CD14-positive monocyte (primary cell): ENCODE results near the gene CYB561D1. TPM values are rescaled to one million over a fixed set of nuclear protein-coding genes. Genes with fewer than 3 reads are reported as not detected.
"Not testable (repeated sequence)": the region's sequence is repeated elsewhere in the genome, so short reads cannot be mapped to it uniquely, and the experiment has no call there.

Experiments
- DNase-seq, 3 donors: peaks; one replicate each; pipeline ENCODE4 v3.0.0-alpha.2; 2011 to 2022
- H2AFZ ChIP-seq: 2 replicates; pipeline ENCODE4 v1.6.0; 2012; ENCODE audit warnings: mild to moderate bottlenecking, low read depth, low read length, inconsistent platforms; ENCODE audit not compliant: insufficient read depth, poor library complexity, severe bottlenecking
- H3K27ac ChIP-seq, 2 donors: 1 replicate in 1 of 2; 2 replicates in 1 of 2; pipeline ENCODE4 v1.5.1; 2012 to 2013; ENCODE audit warnings: low read length in 2 of 2, control low read depth in 1 of 2, inconsistent platforms in 1 of 2, low read depth in 1 of 2, mild to moderate bottlenecking in 1 of 2
- H3K27me3 ChIP-seq, 2 donors: one replicate each; pipeline versions ENCODE4 v1.6.0 to v1.6.1; 2011 to 2013; ENCODE audit warnings: low read length in 2 of 2; ENCODE audit not compliant: control insufficient read depth in 2 of 2, insufficient read depth in 2 of 2
- H3K36me3 ChIP-seq, 2 donors: replicated peaks in 1 of 2; 1 replicate in 1 of 2; 2 replicates in 1 of 2; pipeline versions ENCODE4 v1.5.1 to v1.6.1; 2012 to 2013; ENCODE audit warnings: low read length in 2 of 2, control low read depth in 1 of 2, inconsistent platforms in 1 of 2, mild to moderate bottlenecking in 1 of 2; ENCODE audit not compliant: insufficient read depth in 2 of 2, control insufficient read depth in 1 of 2
- H3K4me1 ChIP-seq, 2 donors: 1 replicate in 1 of 2; 2 replicates in 1 of 2; pipeline versions ENCODE4 v1.5.1 to v1.6.1; 2012 to 2013; ENCODE audit warnings: low read length in 2 of 2, control low read depth in 1 of 2, inconsistent platforms in 1 of 2, mild to moderate bottlenecking in 1 of 2, moderate library complexity in 1 of 2; ENCODE audit not compliant: insufficient read depth in 2 of 2, control insufficient read depth in 1 of 2
- H3K4me2 ChIP-seq: replicated peaks from 2 replicates; pipeline ENCODE3; 2012; ENCODE audit warnings: low read length, moderate library complexity, mild to moderate bottlenecking; ENCODE audit not compliant: poor library complexity, severe bottlenecking; ENCODE audit errors: extremely low read depth
- H3K4me3 ChIP-seq, 3 experiments: fragments of 200-600 bp in 1 of 3; sonication (generic) in 1 of 3; replicated peaks in 1 of 3; 1 replicate in 2 of 3; 2 replicates in 1 of 3; pipeline ENCODE4 v1.5.1; 2011 to 2013; ENCODE audit warnings: low read length in 3 of 3, mild to moderate bottlenecking in 3 of 3, control low read depth in 2 of 3, low read depth in 2 of 3, inconsistent platforms in 1 of 3, moderate library complexity in 1 of 3
- H3K79me2 ChIP-seq: 2 replicates; pipeline ENCODE4 v1.6.0; 2012; ENCODE audit warnings: mild to moderate bottlenecking, control low read depth, inconsistent platforms, low read length, moderate library complexity; ENCODE audit not compliant: insufficient read depth
- H3K9ac ChIP-seq: 2 replicates; pipeline ENCODE4 v1.6.0; 2017; ENCODE audit warnings: low read length, mild to moderate bottlenecking; ENCODE audit not compliant: insufficient read depth, poor library complexity, severe bottlenecking
- H3K9me3 ChIP-seq, 2 donors: replicated peaks in 1 of 2; 1 replicate in 1 of 2; 2 replicates in 1 of 2; pipeline versions ENCODE4 v1.5.1 to v1.6.1; 2012 to 2013; ENCODE audit warnings: low read length in 2 of 2, control low read depth in 1 of 2; ENCODE audit not compliant: control insufficient read depth in 1 of 2, insufficient read depth in 1 of 2
- H4K20me1 ChIP-seq: 2 replicates; pipeline ENCODE4 v1.6.0; 2012; ENCODE audit warnings: mild to moderate bottlenecking, low read length, control low read depth, moderate library complexity; ENCODE audit not compliant: insufficient read depth
- H3K27ac Mint-ChIP-seq, 7 donors: one replicate each; pipeline ENCODE4 v1.8.0; 2020; ENCODE audit warnings: mild to moderate bottlenecking in 7 of 7, mixed read lengths in 7 of 7, moderate library complexity in 6 of 7, inconsistent platforms in 2 of 7
- H3K27me3 Mint-ChIP-seq, 3 donors: one replicate each; pipeline ENCODE4 v1.8.0; 2021 to 2022; ENCODE audit warnings: low read depth in 3 of 3, mild to moderate bottlenecking in 3 of 3, mixed read lengths in 3 of 3, moderate library complexity in 3 of 3, inconsistent platforms in 1 of 3
- H3K36me3 Mint-ChIP-seq, 2 donors: one replicate each; pipeline ENCODE4 v1.8.0; 2020; ENCODE audit warnings: mixed read lengths in 2 of 2, inconsistent platforms in 1 of 2, mild to moderate bottlenecking in 1 of 2
- H3K4me1 Mint-ChIP-seq: one replicate; pipeline ENCODE4 v1.8.0; 2020; ENCODE audit warnings: mild to moderate bottlenecking, mixed read lengths
- H3K4me3 Mint-ChIP-seq, 2 donors: one replicate each; pipeline ENCODE4 v1.8.0; 2020; ENCODE audit warnings: mild to moderate bottlenecking in 2 of 2, mixed read lengths in 2 of 2, moderate library complexity in 1 of 2
- H3K9me3 Mint-ChIP-seq, 7 donors: one replicate each; pipeline ENCODE4 v1.8.0; 2020 to 2022; ENCODE audit warnings: mixed read lengths in 7 of 7, mild to moderate bottlenecking in 6 of 7, moderate library complexity in 6 of 7, inconsistent platforms in 2 of 7
- CTCF ChIP-seq: fragments of 200-600 bp; IDR thresholded peaks from one replicate; pipeline ENCODE4 v1.8.0; 2022; ENCODE audit warnings: antibody characterized with exemption, mild to moderate bottlenecking
- WGBS: methylation state at CpG from one replicate; pipeline ENCODE4 v1.1.5; 2013; ENCODE audit warnings: missing lambda C conversion rate; ENCODE audit not compliant: insufficient coverage; 5-methylcytosine and 5-hydroxymethylcytosine counted together
- intact Hi-C, 2 donors: fragments of 100-400 bp; cut with micrococcal nuclease; formaldehyde crosslinking; loops; one replicate each; pipeline versions ENCODE4 v1.15.0 to v1.15.1; 2023
- polyA minus RNA-seq: library from RNA; depleted of rRNA, polyadenylated mRNA; stranded (reverse); fragments of >200 nt; gene quantifications from 2 replicates; pipeline ENCODE4 v1.2.3, GENCODE V29; 2012
- polyA plus RNA-seq, 3 donors: library from polyadenylated mRNA; depleted of rRNA in 1 of 3; unstranded in 2 of 3; stranded (reverse) in 1 of 3; fragments of 300-500 nt in 2 of 3; fragments of >200 nt in 1 of 3; fragmentation: Illumina TruSeq in 2 of 3; gene quantifications; 1 replicate in 2 of 3; 2 replicates in 1 of 3; pipeline ENCODE4 v1.2.3, GENCODE V29; 2012 to 2021
- total RNA-seq, 12 experiments: library from RNA in 1 of 12; stranded (reverse) in 1 of 12; fragments of 120-200 nt in 1 of 12; gene quantifications; one replicate each; pipeline ENCODE4 v1.2.4 and lab custom pipeline; 2013 to 2026; ENCODE audit warnings: mixed read lengths in 6 of 12, inconsistent platforms in 1 of 12

Gene CYB561D1
- 3.5 TPM for total RNA-seq (2013)
- polyA plus RNA-seq, result 10 to 100 TPM in 1 of 3 donors, 1 to 10 TPM in 2; 1.4 to 13.2 (median 4.2) TPM
- polyA minus RNA-seq, result 3.0 and 3.9 TPM in 2 replicates
- total RNA-seq (lab: John Stamatoyannopoulos, UW), result 3.0 to 10.2 (median 7.2) reads per million in 11 experiments

GRCh38 chr1:109493805-109494539 lies at the start of gene CYB561D1:
TSS of gene CYB561D1 (plus strand) at chr1:109494094. CDS start at chr1:109494140, 46 bp downstream.
- H3K4me1 Mint-ChIP-seq, result peaks cover 23% of the 10 kb centered on the region
- peak; percentile 80 to 84 (median 80) for DNase-seq
- H3K4me3 ChIP-seq, result peak within 1 kb of the TSS; percentile 89 to 100 (median 97)
- no peaks in the 10 kb centered on the region for H3K9me3 ChIP-seq
- TF ChIP-seq CTCF, result peak; percentile 88
- peaks cover 0 to 4% (median 0%) of the 10 kb centered on the region in 3 donors for H3K27me3 Mint-ChIP-seq
- H4K20me1 ChIP-seq, result peaks cover 44% of the 10 kb centered on the region
- 0% methylated on average over 41 of the region's 44 CpGs for WGBS
- H3K79me2 ChIP-seq, result peaks cover 46% of the 10 kb centered on the region
- peaks cover 30 to 39% of the 10 kb centered on the region in 2 donors for H3K36me3 Mint-ChIP-seq
- H3K4me3 Mint-ChIP-seq, result peak within 1 kb of the TSS; percentile 94 to 96
- peak within 1 kb of the TSS; percentile 79 to 93 (median 89) for H3K27ac Mint-ChIP-seq
- H3K4me2 ChIP-seq, result peak within 1 kb of the TSS; percentile 77
- peak within 1 kb of the TSS in 1 of 2 donors; percentile 78 for H3K27ac ChIP-seq
- H3K27me3 ChIP-seq, result no peaks in the 10 kb centered on the region
- H3K4me1 ChIP-seq, result peaks cover 12 to 19% of the 10 kb centered on the region in 2 donors
- H3K36me3 ChIP-seq, result peaks cover 31 to 40% of the 10 kb centered on the region in 2 donors
- intact Hi-C loops, result loop anchor here in 1 of 2 donors (2.0 kb wide), 1 partner anchor 39 kb away; no protein-coding TSS in a partner anchor
- H3K9me3 Mint-ChIP-seq, result no peaks in the 10 kb centered on the region
- peak within 1 kb of the TSS; percentile 89 for H2AFZ ChIP-seq
- H3K9ac ChIP-seq, result peak within 1 kb of the TSS; percentile 74

GRCh38 chr1:109444346-109444745 lies 49.5 kb upstream of the CYB561D1 start:
- WGBS, result no CpG with 5 or more reads among the region's 1 CpG
- H3K27ac ChIP-seq, result no peak overlapping the region
- peaks cover 0 to 4% (median 0%) of the 10 kb centered on the region in 7 donors for H3K9me3 Mint-ChIP-seq
- TF ChIP-seq CTCF, result no peak
- H3K4me1 ChIP-seq, result no peaks in the 10 kb centered on the region
- H3K36me3 Mint-ChIP-seq, result no peaks in the 10 kb centered on the region
- DNase-seq, result peak in 1 of 3 donors; percentile 15
- no peak overlapping the region for H3K9ac ChIP-seq
- H3K79me2 ChIP-seq, result no peaks in the 10 kb centered on the region
- intact Hi-C loops, result loop anchor here in 1 of 2 donors (5.0 kb wide), 1 partner anchor 338 kb away; no protein-coding TSS in a partner anchor
- H3K4me3 ChIP-seq, result no peak overlapping the region
- no peaks in the 10 kb centered on the region for H4K20me1 ChIP-seq
- no peak overlapping the region for H3K4me2 ChIP-seq
- H3K4me1 Mint-ChIP-seq, result no peaks in the 10 kb centered on the region
- no peak overlapping the region for H2AFZ ChIP-seq
- peaks cover 33 to 41% of the 10 kb centered on the region in 2 donors for H3K27me3 ChIP-seq
- H3K27ac Mint-ChIP-seq, result no peak overlapping the region
- no peaks in the 10 kb centered on the region for H3K9me3 ChIP-seq
- H3K4me3 Mint-ChIP-seq, result no peak overlapping the region
- no peaks in the 10 kb centered on the region for H3K36me3 ChIP-seq
- H3K27me3 Mint-ChIP-seq, result peaks cover 18 to 23% (median 20%) of the 10 kb centered on the region in 3 donors

- intact Hi-C loops, result not testable (repeated sequence)
Measured at GRCh38 chr1:109445949-109446695, 47.8 kb upstream of the CYB561D1 start.

More at GRCh38 chr1:109445949-109446695, 47.8 kb upstream of the CYB561D1 start:
- H3K4me1 Mint-ChIP-seq, H3K9me3 ChIP-seq, H3K79me2 ChIP-seq, H3K36me3 ChIP-seq, H3K36me3 Mint-ChIP-seq, H3K27ac ChIP-seq, H3K9me3 Mint-ChIP-seq, H3K27ac Mint-ChIP-seq, H4K20me1 ChIP-seq, DNase-seq, H3K4me1 ChIP-seq, H3K9ac ChIP-seq, H2AFZ ChIP-seq, H3K4me2 ChIP-seq, H3K4me3 ChIP-seq: not testable (repeated sequence)
- Mint-ChIP-seq H3K4me3 (peak overlapping the region in 1 of 2 donors; percentile 16), H3K27me3 (peaks cover 20 to 37% (median 29%) of the 10 kb centered on the region in 3 donors)
- 75% methylated on average over 4 of the region's 11 CpGs for WGBS
- peaks cover 30 to 48% of the 10 kb centered on the region in 2 donors for H3K27me3 ChIP-seq
